CD8-positive, alpha-beta memory T cell (primary cell): ENCODE measurements around the gene MAST3. TPM values are rescaled to one million over a fixed set of nuclear protein-coding genes. Genes with fewer than 3 reads are reported as not detected.
"Not testable (repeated sequence)": the region's sequence is repeated elsewhere in the genome, so short reads cannot be mapped to it uniquely, and the experiment has no call there.

Experiments
- CTCF ChIA-PET: fragments of 350-600 bp; sonication (Branson Sonifier 250); formaldehyde crosslinking; loops from one replicate; lab custom pipeline; 2021; ENCODE audit warnings: antibody characterized with exemption; lab: Charles Lee
- POLR2A ChIA-PET: fragments of 350-600 bp; sonication (Branson Sonifier 250); formaldehyde crosslinking; loops from one replicate; lab custom pipeline; 2021; ENCODE audit warnings: antibody characterized with exemption; lab: Charles Lee
- DNase-seq, 5 donors: peaks; one replicate each; pipeline versions ENCODE4 v3.0.0 to v3.0.0-alpha.2; 2020 to 2022; ENCODE audit warnings: mixed read lengths in 1 of 5
- H3K27ac ChIP-seq: one replicate; pipeline ENCODE4 v1.7.0; 2013; ENCODE audit warnings: low read depth, mild to moderate bottlenecking, low read length, moderate library complexity
- H3K27me3 ChIP-seq: 2 replicates; pipeline ENCODE4 v1.7.0; 2013; ENCODE audit warnings: low read length, mild to moderate bottlenecking; ENCODE audit not compliant: insufficient read depth, poor library complexity, severe bottlenecking
- H3K36me3 ChIP-seq: 2 replicates; pipeline ENCODE4 v1.7.0; 2013; ENCODE audit warnings: mild to moderate bottlenecking, low read length, moderate library complexity; ENCODE audit not compliant: insufficient read depth
- H3K4me1 ChIP-seq: 2 replicates; pipeline ENCODE4 v1.7.0; 2013; ENCODE audit warnings: mild to moderate bottlenecking, low read length, moderate library complexity; ENCODE audit not compliant: insufficient read depth
- H3K4me3 ChIP-seq: 2 replicates; pipeline ENCODE4 v1.7.0; 2013; ENCODE audit warnings: mild to moderate bottlenecking, low read length
- H3K9me3 ChIP-seq: 2 replicates; pipeline ENCODE4 v1.7.0; 2013; ENCODE audit warnings: mild to moderate bottlenecking, low read length
- H3K27ac Mint-ChIP-seq, 8 donors: one replicate each; pipeline ENCODE4 v1.8.0; 2020 to 2021; ENCODE audit warnings: mixed read lengths in 8 of 8, mild to moderate bottlenecking in 6 of 8, inconsistent platforms in 3 of 8, moderate library complexity in 3 of 8
- H3K27me3 Mint-ChIP-seq, 2 donors: one replicate each; pipeline ENCODE4 v1.8.0; 2020 to 2021; ENCODE audit warnings: mixed read lengths in 2 of 2, mild to moderate bottlenecking in 1 of 2, moderate library complexity in 1 of 2
- H3K36me3 Mint-ChIP-seq, 3 donors: one replicate each; pipeline ENCODE4 v1.8.0; 2020 to 2021; ENCODE audit warnings: mixed read lengths in 3 of 3, inconsistent platforms in 1 of 3, mild to moderate bottlenecking in 1 of 3
- H3K4me1 Mint-ChIP-seq, 3 donors: one replicate each; pipeline ENCODE4 v1.8.0; 2020 to 2021; ENCODE audit warnings: mixed read lengths in 3 of 3, inconsistent platforms in 1 of 3, mild to moderate bottlenecking in 1 of 3
- H3K4me3 Mint-ChIP-seq, 7 donors: one replicate each; pipeline ENCODE4 v1.8.0; 2020 to 2021; ENCODE audit warnings: mixed read lengths in 7 of 7, mild to moderate bottlenecking in 6 of 7, moderate library complexity in 4 of 7, inconsistent platforms in 2 of 7
- H3K9me3 Mint-ChIP-seq, 5 donors: one replicate each; pipeline ENCODE4 v1.8.0; 2020 to 2022; ENCODE audit warnings: mixed read lengths in 5 of 5, mild to moderate bottlenecking in 3 of 5, moderate library complexity in 2 of 5, inconsistent platforms in 1 of 5
- polyA plus RNA-seq: library from polyadenylated mRNA; unstranded; fragments of 300-500 nt; fragmentation: Illumina TruSeq; gene quantifications from one replicate; pipeline ENCODE4 v1.2.3, GENCODE V29; 2021
- total RNA-seq, 2 experiments: library from RNA; stranded (reverse); gene quantifications; one replicate each; pipeline ENCODE4 v1.2.3, GENCODE V29; 2021

MAST3 gene
- total and polyA plus RNA-seq, 3 experiments from 2014 or later, result 15.0 to 18.6 (median 15.9) TPM

- POLR2A ChIA-PET, result no interaction called here
- Histone ChIP-seq H3K4me3 (no peak overlapping the region), H3K9me3 (no peaks in the 10 kb centered on the region), H3K27ac (no peak overlapping the region), H3K4me1 (peaks cover 28% of the 10 kb centered on the region), H3K36me3 (no peaks in the 10 kb centered on the region), H3K27me3 (no peaks in the 10 kb centered on the region)
- Mint-ChIP-seq H3K9me3 (no peaks in the 10 kb centered on the region), H3K36me3 (peaks cover 0 to 2% (median 0%) of the 10 kb centered on the region in 3 donors), H3K4me1 (peaks cover 26 to 30% (median 30%) of the 10 kb centered on the region in 3 donors), H3K27me3 (no peaks in the 10 kb centered on the region), H3K4me3 (peak overlapping the region in 2 of 7 donors; percentile 42 to 56), H3K27ac (peak overlapping the region in 3 of 8 donors; percentile 11 to 94 (median 83))
- CTCF ChIA-PET, result interaction anchor here (3.1 kb wide), 1 partner anchor 10 kb away, joined by 19 read pairs; no protein-coding TSS in a partner anchor
- DNase-seq, result no peak
These were observed 5.5 kb downstream of the MAST3 start for GRCh38 chr19:18102916-18103542.

- Histone ChIP-seq H3K27me3 (no peaks in the 10 kb centered on the region), H3K9me3 (no peaks in the 10 kb centered on the region), H3K4me3 (peak overlapping the region; percentile 63), H3K36me3 (no peaks in the 10 kb centered on the region), H3K4me1 (peaks cover 12% of the 10 kb centered on the region), H3K27ac (no peak overlapping the region)
- Mint-ChIP-seq H3K36me3 (peaks cover 0 to under 1% (median 0%) of the 10 kb centered on the region in 3 donors), H3K4me1 (peaks cover 17 to 23% (median 23%) of the 10 kb centered on the region in 3 donors), H3K27me3 (no peaks in the 10 kb centered on the region), H3K4me3 (peak overlapping the region; percentile 68 to 80 (median 75)), H3K27ac (peak overlapping the region; percentile 54 to 89 (median 81)), H3K9me3 (no peaks in the 10 kb centered on the region)
- POLR2A ChIA-PET, result interaction anchor here (1.4 to 1.7 kb wide), 2 partner anchors 12 to 14 kb away, joined by 5 to 6 read pairs; no protein-coding TSS in a partner anchor
- no peak for DNase-seq
- CTCF ChIA-PET, result interaction anchor here (1.5 to 3.1 kb wide), 2 partner anchors 8 to 97 kb away, joined by 3 to 19 read pairs; no protein-coding TSS in a partner anchor
These were observed 7.2 kb downstream of the MAST3 start for GRCh38 chr19:18104793-18105131.

- not testable (repeated sequence) for DNase-seq, H3K36me3 Mint-ChIP-seq, H3K9me3 Mint-ChIP-seq, H3K27ac Mint-ChIP-seq, H3K4me3 ChIP-seq, H3K27ac ChIP-seq, H3K27me3 Mint-ChIP-seq, H3K9me3 ChIP-seq, H3K36me3 ChIP-seq, H3K27me3 ChIP-seq
- peaks cover 17 to 23% (median 21%) of the 10 kb centered on the region in 3 donors for H3K4me1 Mint-ChIP-seq
- POLR2A ChIA-PET, result interaction anchor here (1.4 to 1.7 kb wide), 2 partner anchors 12 to 14 kb away, joined by 5 to 6 read pairs; no protein-coding TSS in a partner anchor
- H3K4me1 ChIP-seq, result peaks cover 12% of the 10 kb centered on the region
- CTCF ChIA-PET, result interaction anchor here (1.5 to 3.1 kb wide), 2 partner anchors 7 to 98 kb away, joined by 3 to 19 read pairs; no protein-coding TSS in a partner anchor
- H3K4me3 Mint-ChIP-seq, result peak overlapping the region in 1 of 7 donors; percentile 12
These were observed 7.7 kb downstream of the MAST3 start for GRCh38 chr19:18105259-18105658.

- Histone ChIP-seq H3K27ac (no peak overlapping the region), H3K36me3 (no peaks in the 10 kb centered on the region)
- CTCF ChIA-PET, result interaction anchor here (1.3 kb wide), 2 partner anchors 27 to 60 kb away, joined by 3 to 4 read pairs; no protein-coding TSS in a partner anchor
These were observed 9.7 kb downstream of the MAST3 start for GRCh38 chr19:18107235-18107634.

GRCh38 chr19:18108897-18109296, 11.3 kb downstream of the MAST3 start:
- Mint-ChIP-seq H3K27me3 (no peaks in the 10 kb centered on the region), H3K4me3 (peak overlapping the region; percentile 67 to 93 (median 80)), H3K4me1 (peaks cover 19 to 37% (median 24%) of the 10 kb centered on the region in 3 donors), H3K9me3 (no peaks in the 10 kb centered on the region), H3K27ac (peak overlapping the region in 7 of 8 donors; percentile 68 to 96 (median 89)), H3K36me3 (peaks cover 0 to 4% (median 0%) of the 10 kb centered on the region in 3 donors)
- POLR2A ChIA-PET, result interaction anchor here (0.6 to 1.8 kb wide), 5 partner anchors 11 to 173 kb away, joined by 3 to 7 read pairs (median 3); partner anchors contain the start of genes ARRDC2, JUND and MAST3
- Histone ChIP-seq H3K9me3 (no peaks in the 10 kb centered on the region), H3K36me3 (no peaks in the 10 kb centered on the region), H3K27me3 (no peaks in the 10 kb centered on the region), H3K4me1 (peaks cover 23% of the 10 kb centered on the region), H3K27ac (peak overlapping the region; percentile 51), H3K4me3 (no peak overlapping the region)
- CTCF ChIA-PET, result interaction anchor here (1.6 to 5.6 kb wide), 4 partner anchors 9 to 59 kb away, joined by 5 to 28 read pairs (median 13); no protein-coding TSS in a partner anchor
- DNase-seq, result no peak

More at GRCh38 chr19:18107235-18107634, 9.7 kb downstream of the MAST3 start:
- H3K4me3 Mint-ChIP-seq, result peak overlapping the region in 3 of 7 donors; percentile 0 to 32 (median 32)
- Histone ChIP-seq H3K9me3 (no peaks in the 10 kb centered on the region), H3K27me3 (no peaks in the 10 kb centered on the region), H3K4me1 (peaks cover 23% of the 10 kb centered on the region), H3K4me3 (no peak overlapping the region)
- no peak for DNase-seq
- H3K36me3 Mint-ChIP-seq, result peaks cover 0 to 1% (median 0%) of the 10 kb centered on the region in 3 donors
- H3K27ac Mint-ChIP-seq, result peak overlapping the region in 1 of 8 donors; percentile 33
- peaks cover 18 to 33% (median 21%) of the 10 kb centered on the region in 3 donors for H3K4me1 Mint-ChIP-seq
- H3K9me3 Mint-ChIP-seq, result no peaks in the 10 kb centered on the region
- POLR2A ChIA-PET, result no interaction called here
- no peaks in the 10 kb centered on the region for H3K27me3 Mint-ChIP-seq

- Mint-ChIP-seq H3K36me3 (peaks cover 0 to 5% (median 0%) of the 10 kb centered on the region in 3 donors), H3K4me1 (peaks cover 18 to 35% (median 21%) of the 10 kb centered on the region in 3 donors), H3K4me3 (peak overlapping the region; percentile 67 to 93 (median 80)), H3K27ac (peak overlapping the region in 7 of 8 donors; percentile 59 to 96 (median 89)), H3K27me3 (no peaks in the 10 kb centered on the region), H3K9me3 (no peaks in the 10 kb centered on the region)
- H3K9me3 ChIP-seq, result no peaks in the 10 kb centered on the region
- H3K27me3 ChIP-seq, result no peaks in the 10 kb centered on the region
- no peak for DNase-seq
- H3K36me3 ChIP-seq, result no peaks in the 10 kb centered on the region
- ChIA-PET POLR2A (interaction anchor here (0.5 to 2.5 kb wide), 8 partner anchors 10 to 172 kb away, joined by 3 to 18 read pairs (median 3); partner anchors contain the start of genes ARRDC2, JUND and MAST3), CTCF (interaction anchor here (1.6 to 5.6 kb wide), 8 partner anchors 10 to 143 kb away, joined by 5 to 28 read pairs (median 11); partner anchors contain the start of genes ARRDC2, IL12RB1 and MAST3)
- H3K4me3 ChIP-seq, result peak overlapping the region; percentile 61
- H3K27ac ChIP-seq, result peak overlapping the region; percentile 51
- peaks cover 20% of the 10 kb centered on the region for H3K4me1 ChIP-seq
These were observed 11.8 kb downstream of the MAST3 start for GRCh38 chr19:18109341-18109732.

- Histone ChIP-seq H3K4me1 (peaks cover 13% of the 10 kb centered on the region), H3K27ac (peak overlapping the region; percentile 51), H3K9me3 (no peaks in the 10 kb centered on the region), H3K27me3 (no peaks in the 10 kb centered on the region), H3K4me3 (peak overlapping the region; percentile 61), H3K36me3 (no peaks in the 10 kb centered on the region)
- POLR2A ChIA-PET, result interaction anchor here (0.5 to 2.5 kb wide), 10 partner anchors 10 to 169 kb away, joined by 3 to 18 read pairs (median 3); partner anchors contain the start of genes IL12RB1, MAST3 and MPV17L2
- peak; percentile 31 to 68 (median 46) for DNase-seq
- H3K27ac Mint-ChIP-seq, result peak overlapping the region in 5 of 8 donors; percentile 59 to 92 (median 89)
- peak overlapping the region; percentile 73 to 93 (median 86) for H3K4me3 Mint-ChIP-seq
- no peaks in the 10 kb centered on the region for H3K27me3 Mint-ChIP-seq
- CTCF ChIA-PET, result interaction anchor here (0.8 to 5.6 kb wide), 16 partner anchors 10 to 218 kb away, joined by 3 to 28 read pairs (median 6); partner anchors contain the start of genes ARRDC2, IL12RB1, MAST3 and PIK3R2
- H3K4me1 Mint-ChIP-seq, result peaks cover 16 to 30% (median 18%) of the 10 kb centered on the region in 3 donors
- no peaks in the 10 kb centered on the region for H3K9me3 Mint-ChIP-seq
- peaks cover 0 to 6% (median 0%) of the 10 kb centered on the region in 3 donors for H3K36me3 Mint-ChIP-seq
These were observed 12.4 kb downstream of the MAST3 start for GRCh38 chr19:18109733-18110608.
